ENCODE results near the gene PKHD1.

- TF ChIP-seq CTCF (IDR thresholded peaks at IDR 0.05) = no peak
- no peak for TF ChIP-seq POLR2A (IDR thresholded peaks at IDR 0.05)
Measured at GRCh38 chr6:52019092-52019491, 68.3 kb downstream of the PKHD1 start.

Data from uterus (tissue), 2 donors.